ENCODE data around the gene CYP3A7. TPM values are rescaled to one million over a fixed set of nuclear protein-coding genes. Genes with fewer than 3 reads are reported as not detected.
"Not testable (repeated sequence)": the region's sequence is repeated elsewhere in the genome, so short reads cannot be mapped to it uniquely, and the experiment has no call there.

The CYP3A7 gene
- total RNA-seq, 6 donors from 2014 or later: 0.69 to 1.7 (median 1.1) TPM; not detected in 1

GRCh38 chr7:99730238-99730810, 4.7 kb downstream of the CYP3A7 start:
- no peaks in the 10 kb centered on the region for H3K36me3 ChIP-seq
- no peaks in the 10 kb centered on the region for H3K9me3 ChIP-seq
- no peaks in the 10 kb centered on the region for H3K27me3 ChIP-seq
- ATAC-seq (ENCODE audit: low FRiP score in 2 of 2) (no peak), DNase-seq (no peak)
- WGBS, 2 donors: 61 to 85% methylated on average over 1 of the region's 1 CpG
- TF ChIP-seq CTCF (IDR thresholded peaks at IDR 0.05) (no peak), EP300 (IDR thresholded peaks at IDR 0.05) (peak in 1 of 4 donors; percentile 41)
- H3K4me3 ChIP-seq: no peak overlapping the region
- H3K4me1 ChIP-seq: peaks cover 0 to 21% (median 2%) of the 10 kb centered on the region in 4 donors
- H3K27ac ChIP-seq: peak overlapping the region in 2 of 4 donors; percentile 46 to 60

GRCh38 chr7:99729486-99730237, 5.3 kb downstream of the CYP3A7 start:
- H3K4me1 ChIP-seq: peaks cover 0 to 21% (median 2%) of the 10 kb centered on the region in 4 donors
- 53 to 60% methylated on average over 5 of the region's 5 CpGs for WGBS, 2 donors
- H3K36me3 ChIP-seq: no peaks in the 10 kb centered on the region
- no peak overlapping the region for H3K4me3 ChIP-seq
- H3K27me3 ChIP-seq: no peaks in the 10 kb centered on the region
- DNase-seq (peak in 1 of 2 donors; percentile 24), ATAC-seq (ENCODE audit: low FRiP score in 2 of 2) (no peak)
- no peaks in the 10 kb centered on the region for H3K9me3 ChIP-seq
- peak overlapping the region in 2 of 4 donors; percentile 46 to 60 for H3K27ac ChIP-seq
- TF ChIP-seq CTCF (IDR thresholded peaks at IDR 0.05) (no peak), EP300 (IDR thresholded peaks at IDR 0.05) (no peak), POLR2AphosphoS5 (IDR thresholded peaks at IDR 0.05) (no peak), POLR2A (IDR thresholded peaks at IDR 0.05) (no peak)

GRCh38 chr7:99728615-99729014, 6.4 kb downstream of the CYP3A7 start:
- H3K27ac ChIP-seq: no peak overlapping the region
- ATAC-seq (ENCODE audit: low FRiP score in 2 of 2): no peak

GRCh38 chr7:99723201-99723600, 11.8 kb downstream of the CYP3A7 start:
- H3K27ac ChIP-seq; H3K4me3 ChIP-seq; H3K36me3 ChIP-seq; H3K9me3 ChIP-seq; H3K27me3 ChIP-seq; H3K4me1 ChIP-seq; ATAC-seq (ENCODE audit: low FRiP score in 2 of 2); DNase-seq: not testable (repeated sequence)
- 87 to 89% methylated on average over 6 of the region's 6 CpGs for WGBS, 2 donors

More at GRCh38 chr7:99728615-99729014, 6.4 kb downstream of the CYP3A7 start:
- no peak for DNase-seq
- Histone ChIP-seq H3K4me1 (peaks cover 0 to 21% (median 2%) of the 10 kb centered on the region in 4 donors), H3K27me3 (no peaks in the 10 kb centered on the region), H3K9me3 (no peaks in the 10 kb centered on the region), H3K36me3 (no peaks in the 10 kb centered on the region), H3K4me3 (no peak overlapping the region)
- 89 to 93% methylated on average over 2 of the region's 2 CpGs for WGBS, 2 donors
- TF ChIP-seq EP300 (IDR thresholded peaks at IDR 0.05) (no peak), POLR2AphosphoS5 (IDR thresholded peaks at IDR 0.05) (no peak), POLR2A (IDR thresholded peaks at IDR 0.05) (no peak), CTCF (IDR thresholded peaks at IDR 0.05) (no peak)

- WGBS, 2 donors: 61 to 66% methylated on average over 5 of the region's 5 CpGs
- DNase-seq (no peak), ATAC-seq (ENCODE audit: low FRiP score in 2 of 2) (no peak)
- Histone ChIP-seq H3K4me3 (no peak overlapping the region), H3K4me1 (no peaks in the 10 kb centered on the region), H3K27ac (no peak overlapping the region), H3K36me3 (no peaks in the 10 kb centered on the region), H3K9me3 (no peaks in the 10 kb centered on the region), H3K27me3 (no peaks in the 10 kb centered on the region)
- TF ChIP-seq POLR2AphosphoS5 (IDR thresholded peaks at IDR 0.05) (no peak), EP300 (IDR thresholded peaks at IDR 0.05) (no peak), POLR2A (IDR thresholded peaks at IDR 0.05) (no peak), CTCF (IDR thresholded peaks at IDR 0.05) (no peak)
These were observed 14.0 kb downstream of the CYP3A7 start for GRCh38 chr7:99720800-99721595.
